HG02623 (cell line): ENCODE data around the gene ZSWIM8.

Experiments
- ATAC-seq: cut with Tn5 transposase; IDR thresholded peaks from one replicate; pipeline ENCODE4 v1.9.1; 2021; ENCODE audit warnings: moderate library complexity; ENCODE audit not compliant: unreplicated experiment

The ZSWIM8 gene

GRCh38 chr10:73840056-73840402 lies 54.6 kb downstream of the ZSWIM8 start:
- ATAC-seq, result no peak

DNA sequence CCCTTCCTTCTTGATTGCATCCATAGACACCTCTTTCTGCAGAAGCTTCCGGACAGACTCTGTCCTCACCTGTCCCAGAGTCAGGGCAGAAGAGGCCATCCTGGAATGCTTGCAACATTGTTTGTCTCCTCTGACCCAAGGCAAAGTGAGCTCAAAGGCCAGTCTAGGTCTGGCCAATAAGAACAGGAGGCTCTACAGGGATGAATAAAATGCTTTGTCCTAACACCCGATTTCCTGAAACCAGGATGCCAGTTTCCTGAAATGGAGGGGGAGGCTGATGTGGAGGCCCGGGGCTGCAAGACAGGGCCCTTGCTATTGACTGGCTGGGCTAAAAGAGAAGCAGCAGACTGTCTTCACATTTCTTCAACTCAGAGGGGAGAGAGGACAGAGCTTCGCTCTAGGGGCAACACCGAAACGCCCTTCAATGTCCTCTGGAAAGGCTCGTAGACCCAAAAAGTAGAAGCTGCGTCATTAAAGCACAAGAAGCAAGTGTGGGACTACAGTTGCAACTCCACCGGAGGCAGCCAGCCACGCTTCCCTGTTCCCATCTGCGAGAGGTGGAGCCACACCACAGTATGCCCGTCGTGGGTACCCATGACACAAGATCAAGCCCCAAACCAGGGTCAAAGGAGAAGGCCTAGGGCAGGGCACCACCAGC lies 55.1 kb downstream of the ZSWIM8 start:
- no peak for ATAC-seq

DNA sequence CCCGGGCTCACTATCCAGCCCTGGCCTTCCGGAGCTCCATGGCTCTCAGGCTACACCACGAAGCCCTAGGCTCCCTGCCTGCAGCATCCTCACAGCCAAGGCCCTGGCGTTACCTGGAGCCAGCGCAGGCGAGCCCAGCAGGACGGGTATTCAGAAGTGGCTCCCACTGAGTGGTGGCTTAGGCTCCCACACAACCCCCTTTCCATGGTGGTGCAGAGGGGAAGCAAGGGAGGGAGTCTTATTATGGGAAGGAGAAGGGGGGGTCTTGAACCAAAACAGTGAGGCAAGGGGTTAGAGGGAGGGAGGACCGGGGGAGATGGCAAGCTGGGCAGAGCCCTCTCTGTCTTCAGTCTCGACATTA lies 55.6 kb downstream of the ZSWIM8 start:
- ATAC-seq, result no peak

- no peak for ATAC-seq
These were observed 56.3 kb downstream of the ZSWIM8 start for GRCh38 chr10:73841526-73842285.

GRCh38 chr10:73842349-73842748 lies 56.9 kb downstream of the ZSWIM8 start:
- ATAC-seq, result no peak

GRCh38 chr10:73843261-73843660 lies 57.9 kb downstream of the ZSWIM8 start:
- ATAC-seq, result no peak

DNA sequence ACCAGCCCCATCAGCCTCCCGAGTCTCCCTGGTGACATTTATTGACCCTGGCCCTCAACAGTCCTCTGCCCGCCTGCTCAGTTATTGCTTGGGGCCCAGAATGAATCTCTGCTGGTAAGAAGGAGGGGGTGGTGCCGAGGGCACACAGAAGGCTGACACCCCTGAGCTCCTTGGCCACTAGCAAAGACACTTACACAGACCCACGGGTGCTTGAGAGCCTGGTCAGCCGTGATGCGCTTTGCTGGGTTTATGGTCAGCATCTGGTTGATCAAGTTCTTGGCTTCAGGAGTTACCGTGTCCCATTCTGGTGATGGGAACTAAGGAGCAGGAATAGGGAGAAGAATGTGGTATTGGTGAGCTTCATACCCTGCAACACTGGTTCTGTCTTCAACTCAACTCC lies 61.6 kb downstream of the ZSWIM8 start:
- ATAC-seq, result no peak

DNA sequence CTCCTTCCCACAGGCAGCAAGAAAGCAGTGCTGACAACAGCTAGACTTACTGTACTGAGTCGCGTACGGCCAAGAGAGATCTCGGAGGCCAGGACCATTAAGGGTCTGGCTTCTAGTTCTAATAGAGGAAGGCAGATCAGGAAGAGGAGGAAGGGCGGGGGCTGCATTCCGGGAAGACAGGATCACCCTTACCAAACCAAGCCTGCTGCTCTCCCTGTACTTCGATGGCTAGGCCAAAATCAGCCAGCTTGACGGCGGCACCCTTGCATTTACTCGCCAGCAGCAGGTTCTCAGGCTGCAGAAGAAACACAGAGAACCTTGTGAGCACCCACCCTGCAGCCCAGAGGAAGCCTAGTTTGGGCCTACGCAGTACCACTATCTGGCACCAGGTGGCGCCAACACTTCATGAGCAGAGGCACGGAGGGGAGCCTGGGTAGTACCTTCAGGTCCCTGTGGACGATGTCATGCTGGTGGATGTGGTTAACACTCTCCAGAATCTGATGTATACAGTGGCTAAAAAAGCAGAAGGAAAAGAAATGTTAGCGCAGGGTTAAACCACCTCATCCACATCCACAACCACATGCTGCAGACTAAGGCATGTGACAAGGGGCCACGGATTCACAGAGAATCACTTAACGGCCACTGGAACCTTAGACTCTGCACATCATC lies 63.5 kb downstream of the ZSWIM8 start:
- ATAC-seq, result peak; percentile 93

- no peak for ATAC-seq
These were observed 64.8 kb downstream of the ZSWIM8 start for GRCh38 chr10:73850211-73850610.

- ATAC-seq, result no peak
These were observed 65.6 kb downstream of the ZSWIM8 start for GRCh38 chr10:73850863-73851461.
